Jurkat, Clone E6-1 (cell line): ENCODE data around the gene GGACT.

Source experiments
- DNase-seq: peaks from one replicate; pipeline ENCODE4 v3.0.0-alpha.2; 2011; ENCODE audit warnings: low read depth, low spot score
- H3K4me3 ChIP-seq: 2 replicates; pipeline ENCODE4 v1.5.1; 2011; ENCODE audit warnings: mild to moderate bottlenecking, low read length, control low read depth, moderate library complexity

Gene GGACT

DNA sequence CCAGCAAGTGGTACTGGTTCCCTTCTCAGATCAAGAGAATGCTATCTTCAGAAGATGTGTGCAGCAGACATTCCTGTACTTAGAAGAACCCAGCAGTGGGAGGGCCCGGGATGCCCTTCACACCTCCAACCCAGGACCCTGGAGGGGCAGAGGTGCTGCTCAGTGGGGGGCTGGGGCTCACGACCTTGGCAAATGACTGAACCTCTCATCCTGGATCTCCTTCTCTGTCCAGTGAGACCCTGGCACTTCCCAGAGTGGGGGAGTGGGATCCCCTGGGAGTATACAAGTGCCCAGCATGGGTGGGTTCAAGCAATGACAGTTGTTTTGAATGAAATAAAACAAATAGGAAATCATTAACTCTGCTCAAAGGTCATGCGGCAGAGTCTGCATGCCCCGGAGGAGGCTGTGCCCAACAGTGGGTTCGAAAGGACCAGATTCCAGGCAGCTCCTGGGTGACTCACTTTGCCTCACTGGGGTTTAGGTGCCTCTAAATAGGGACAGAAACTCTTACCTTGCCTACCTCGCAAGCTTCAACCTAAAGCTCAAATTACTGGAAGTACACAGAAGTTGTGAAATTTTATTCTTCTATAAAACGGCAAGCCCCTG lies 26.9 kb downstream of the GGACT start:
- DNase-seq, result no peak
- H3K4me3 ChIP-seq, result no peak overlapping the region

GRCh38 chr13:100561158-100561499 lies 27.5 kb downstream of the GGACT start:
- H3K4me3 ChIP-seq, result no peak overlapping the region
- DNase-seq, result no peak

GRCh38 chr13:100560498-100561157 lies 28.0 kb downstream of the GGACT start:
- no peak for DNase-seq
- H3K4me3 ChIP-seq, result no peak overlapping the region

DNA sequence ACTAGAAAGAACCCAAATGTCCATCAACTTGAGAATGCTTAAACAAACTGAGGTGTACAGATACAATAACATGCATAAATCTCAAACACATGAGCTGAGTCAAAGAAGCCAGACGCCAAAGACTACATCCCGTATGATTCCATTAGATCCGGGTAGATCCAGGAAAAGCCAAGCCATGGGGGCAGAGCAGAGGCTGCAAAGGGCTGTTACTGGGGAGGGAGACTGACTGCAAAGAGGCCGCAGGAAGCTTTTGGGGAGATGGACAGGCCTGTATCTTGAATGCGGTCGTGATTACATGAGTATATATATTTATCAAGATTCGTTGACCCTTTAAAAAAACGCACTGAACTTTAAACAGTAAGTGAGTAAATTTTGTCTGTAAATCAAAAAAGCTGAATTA lies 28.7 kb downstream of the GGACT start:
- DNase-seq, result no peak
- H3K4me3 ChIP-seq, result no peak overlapping the region

GRCh38 chr13:100552755-100553154 lies 35.8 kb downstream of the GGACT start:
- H3K4me3 ChIP-seq, result no peak overlapping the region
- DNase-seq, result no peak

GRCh38 chr13:100549316-100549715 lies 39.3 kb downstream of the GGACT start:
- H3K4me3 ChIP-seq, result no peak overlapping the region
- DNase-seq, result no peak

GRCh38 chr13:100547791-100548201 lies 40.8 kb downstream of the GGACT start:
- DNase-seq, result no peak
- H3K4me3 ChIP-seq, result no peak overlapping the region

GRCh38 chr13:100546713-100547405 lies 41.7 kb downstream of the GGACT start:
- no peak for DNase-seq
- no peak overlapping the region for H3K4me3 ChIP-seq

- no peak overlapping the region for H3K4me3 ChIP-seq
- no peak for DNase-seq
Measured at GRCh38 chr13:100545684-100546061, 42.9 kb downstream of the GGACT start.

GRCh38 chr13:100544866-100545683 lies 43.5 kb downstream of the GGACT start:
- H3K4me3 ChIP-seq, result no peak overlapping the region
- no peak for DNase-seq

GRCh38 chr13:100543872-100544602 lies 44.6 kb downstream of the GGACT start:
- H3K4me3 ChIP-seq, result no peak overlapping the region
- no peak for DNase-seq

- no peak overlapping the region for H3K4me3 ChIP-seq
- peak; percentile 65 for DNase-seq
Measured at GRCh38 chr13:100542826-100543156, 45.8 kb downstream of the GGACT start.

- no peak overlapping the region for H3K4me3 ChIP-seq
Measured at GRCh38 chr13:100541897-100542825, 46.4 kb downstream of the GGACT start.

GRCh38 chr13:100540621-100541020 lies 48.0 kb downstream of the GGACT start:
- H3K4me3 ChIP-seq, result no peak overlapping the region
- no peak for DNase-seq

More at GRCh38 chr13:100541897-100542825, 46.4 kb downstream of the GGACT start:
- no peak for DNase-seq

GRCh38 chr13:100537951-100538462 lies 50.6 kb downstream of the GGACT start:
- no peak overlapping the region for H3K4me3 ChIP-seq
- DNase-seq, result no peak

DNA sequence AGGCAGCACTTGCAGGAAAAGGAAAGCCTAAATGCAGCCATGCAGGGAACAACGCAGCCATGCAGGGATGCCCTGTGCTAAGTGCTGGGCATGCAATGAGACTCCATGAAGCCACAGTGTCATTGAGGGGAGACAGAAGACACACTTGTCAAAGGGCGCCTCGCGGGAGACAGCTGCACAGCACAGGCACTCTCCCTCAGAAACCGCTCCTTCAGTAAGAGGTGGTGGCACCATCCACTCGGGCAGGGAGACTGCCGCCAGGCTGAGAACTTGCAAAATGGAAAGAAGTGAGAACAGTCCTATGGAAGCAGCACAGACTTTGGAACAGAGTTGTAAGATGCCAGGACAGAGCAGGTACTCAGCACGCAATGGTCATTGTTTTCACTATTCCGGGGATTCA lies 51.1 kb downstream of the GGACT start:
- no peak overlapping the region for H3K4me3 ChIP-seq
- no peak for DNase-seq

- no peak overlapping the region for H3K4me3 ChIP-seq
- DNase-seq, result no peak
Measured at GRCh38 chr13:100536643-100537180, 51.9 kb downstream of the GGACT start.
